ENCODE results near the gene RD3L. TPM values are rescaled to one million over a fixed set of nuclear protein-coding genes. Genes with fewer than 3 reads are reported as not detected.
"Not testable (repeated sequence)": the region's sequence is repeated elsewhere in the genome, so short reads cannot be mapped to it uniquely, and the experiment has no call there.

Gene RD3L
- polyA plus RNA-seq = not detected

GRCh38 chr14:103941973-103942736, at the start of gene RD3L:
TSS of gene RD3L (minus strand) at chr14:103942529. CDS start at chr14:103941695, 834 bp downstream.
- H3K27ac ChIP-seq (ENCODE audit: low read depth in 2 of 2, low read length in 1 of 2) = no peak within 1 kb of the TSS
- H3K4me1 ChIP-seq (ENCODE audit: control insufficient read depth in 2 of 2, insufficient read depth in 2 of 2, low read length in 1 of 2) = no peaks in the 10 kb centered on the region
- no peaks in the 10 kb centered on the region for H3K36me3 ChIP-seq (ENCODE audit: control insufficient read depth in 2 of 2, insufficient read depth in 2 of 2, low read length in 1 of 2)
- H3K27me3 ChIP-seq (ENCODE audit: control insufficient read depth in 1 of 2, insufficient read depth in 2 of 2, low read length in 2 of 2) = peaks cover 0 to 2% of the 10 kb centered on the region in 2 donors
- H3K4me3 ChIP-seq (ENCODE audit: low read depth in 1 of 2, low read length in 2 of 2) = no peak within 1 kb of the TSS
- no peaks in the 10 kb centered on the region for H3K9me3 ChIP-seq (ENCODE audit: control insufficient read depth in 2 of 2, insufficient read depth in 1 of 2, low read depth in 1 of 2, low read length in 1 of 2)
- 80 to 83% methylated on average over 14 of the region's 14 CpGs for WGBS, 2 donors

- no peaks in the 10 kb centered on the region for H3K27me3 ChIP-seq (ENCODE audit: control insufficient read depth in 1 of 2, insufficient read depth in 2 of 2, low read length in 2 of 2)
- H3K36me3 ChIP-seq (ENCODE audit: control insufficient read depth in 2 of 2, insufficient read depth in 2 of 2, low read length in 1 of 2) = no peaks in the 10 kb centered on the region
- H3K9me3 ChIP-seq (ENCODE audit: control insufficient read depth in 2 of 2, insufficient read depth in 1 of 2, low read depth in 1 of 2, low read length in 1 of 2) = peaks cover 0 to 4% of the 10 kb centered on the region in 2 donors
- 92 to 94% methylated on average over 4 of the region's 4 CpGs for WGBS, 2 donors
- H3K4me1 ChIP-seq (ENCODE audit: control insufficient read depth in 2 of 2, insufficient read depth in 2 of 2, low read length in 1 of 2) = no peaks in the 10 kb centered on the region
- no peak overlapping the region for H3K27ac ChIP-seq (ENCODE audit: low read depth in 2 of 2, low read length in 1 of 2)
- no peak overlapping the region for H3K4me3 ChIP-seq (ENCODE audit: low read depth in 1 of 2, low read length in 2 of 2)
Observed at GRCh38 chr14:103989964-103990363, 47.6 kb upstream of the RD3L start.

GRCh38 chr14:103989034-103989433, 46.7 kb upstream of the RD3L start:
- Histone ChIP-seq H3K36me3 (ENCODE audit: control insufficient read depth in 2 of 2, insufficient read depth in 2 of 2, low read length in 1 of 2) (no peaks in the 10 kb centered on the region), H3K4me1 (ENCODE audit: control insufficient read depth in 2 of 2, insufficient read depth in 2 of 2, low read length in 1 of 2) (no peaks in the 10 kb centered on the region), H3K27me3 (ENCODE audit: control insufficient read depth in 1 of 2, insufficient read depth in 2 of 2, low read length in 2 of 2) (no peaks in the 10 kb centered on the region), H3K27ac (ENCODE audit: low read depth in 2 of 2, low read length in 1 of 2) (no peak overlapping the region), H3K9me3 (ENCODE audit: control insufficient read depth in 2 of 2, insufficient read depth in 1 of 2, low read depth in 1 of 2, low read length in 1 of 2) (peaks cover 0 to 4% of the 10 kb centered on the region in 2 donors), H3K4me3 (ENCODE audit: low read depth in 1 of 2, low read length in 2 of 2) (no peak overlapping the region)
- WGBS, 2 donors = 97 to 100% methylated on average over 1 of the region's 1 CpG

- Histone ChIP-seq H3K27me3 (ENCODE audit: control insufficient read depth in 1 of 2, insufficient read depth in 2 of 2, low read length in 2 of 2) (no peaks in the 10 kb centered on the region), H3K9me3 (ENCODE audit: control insufficient read depth in 2 of 2, insufficient read depth in 1 of 2, low read depth in 1 of 2, low read length in 1 of 2) (no peaks in the 10 kb centered on the region), H3K4me3 (ENCODE audit: low read depth in 1 of 2, low read length in 2 of 2) (no peak overlapping the region), H3K4me1 (ENCODE audit: control insufficient read depth in 2 of 2, insufficient read depth in 2 of 2, low read length in 1 of 2) (no peaks in the 10 kb centered on the region), H3K27ac (ENCODE audit: low read depth in 2 of 2, low read length in 1 of 2) (no peak overlapping the region), H3K36me3 (ENCODE audit: control insufficient read depth in 2 of 2, insufficient read depth in 2 of 2, low read length in 1 of 2) (no peaks in the 10 kb centered on the region)
- 85 to 86% methylated on average over 5 of the region's 5 CpGs for WGBS, 2 donors
Observed at GRCh38 chr14:103984196-103984595, 41.9 kb upstream of the RD3L start.

GRCh38 chr14:103980623-103981238, 38.4 kb upstream of the RD3L start:
- not testable (repeated sequence) for H3K4me1 ChIP-seq (ENCODE audit: control insufficient read depth in 2 of 2, insufficient read depth in 2 of 2, low read length in 1 of 2); H3K4me3 ChIP-seq (ENCODE audit: low read depth in 1 of 2, low read length in 2 of 2); H3K27ac ChIP-seq (ENCODE audit: low read depth in 2 of 2, low read length in 1 of 2); H3K36me3 ChIP-seq (ENCODE audit: control insufficient read depth in 2 of 2, insufficient read depth in 2 of 2, low read length in 1 of 2); H3K9me3 ChIP-seq (ENCODE audit: control insufficient read depth in 2 of 2, insufficient read depth in 1 of 2, low read depth in 1 of 2, low read length in 1 of 2); H3K27me3 ChIP-seq (ENCODE audit: control insufficient read depth in 1 of 2, insufficient read depth in 2 of 2, low read length in 2 of 2)
- 45 to 49% methylated on average over 13 to 14 of the region's 14 CpGs for WGBS, 2 donors

- H3K4me3 ChIP-seq (ENCODE audit: low read depth in 1 of 2, low read length in 2 of 2) = no peak overlapping the region
- 74 to 79% methylated on average over 2 of the region's 2 CpGs for WGBS, 2 donors
- H3K4me1 ChIP-seq (ENCODE audit: control insufficient read depth in 2 of 2, insufficient read depth in 2 of 2, low read length in 1 of 2) = no peaks in the 10 kb centered on the region
- no peaks in the 10 kb centered on the region for H3K9me3 ChIP-seq (ENCODE audit: control insufficient read depth in 2 of 2, insufficient read depth in 1 of 2, low read depth in 1 of 2, low read length in 1 of 2)
- H3K27ac ChIP-seq (ENCODE audit: low read depth in 2 of 2, low read length in 1 of 2) = no peak overlapping the region
- H3K27me3 ChIP-seq (ENCODE audit: control insufficient read depth in 1 of 2, insufficient read depth in 2 of 2, low read length in 2 of 2) = no peaks in the 10 kb centered on the region
- no peaks in the 10 kb centered on the region for H3K36me3 ChIP-seq (ENCODE audit: control insufficient read depth in 2 of 2, insufficient read depth in 2 of 2, low read length in 1 of 2)
Observed at GRCh38 chr14:103974575-103974974, 32.2 kb upstream of the RD3L start.

GRCh38 chr14:103973354-103973753, 31.0 kb upstream of the RD3L start:
- Histone ChIP-seq H3K4me3 (ENCODE audit: low read depth in 1 of 2, low read length in 2 of 2) (no peak overlapping the region), H3K27me3 (ENCODE audit: control insufficient read depth in 1 of 2, insufficient read depth in 2 of 2, low read length in 2 of 2) (no peaks in the 10 kb centered on the region), H3K36me3 (ENCODE audit: control insufficient read depth in 2 of 2, insufficient read depth in 2 of 2, low read length in 1 of 2) (no peaks in the 10 kb centered on the region), H3K4me1 (ENCODE audit: control insufficient read depth in 2 of 2, insufficient read depth in 2 of 2, low read length in 1 of 2) (no peaks in the 10 kb centered on the region), H3K9me3 (ENCODE audit: control insufficient read depth in 2 of 2, insufficient read depth in 1 of 2, low read depth in 1 of 2, low read length in 1 of 2) (no peaks in the 10 kb centered on the region), H3K27ac (ENCODE audit: low read depth in 2 of 2, low read length in 1 of 2) (no peak overlapping the region)
- 60 to 64% methylated on average over 4 of the region's 4 CpGs for WGBS, 2 donors

- no peaks in the 10 kb centered on the region for H3K27me3 ChIP-seq (ENCODE audit: control insufficient read depth in 1 of 2, insufficient read depth in 2 of 2, low read length in 2 of 2)
- no peak overlapping the region for H3K27ac ChIP-seq (ENCODE audit: low read depth in 2 of 2, low read length in 1 of 2)
- 82 to 84% methylated on average over 4 of the region's 4 CpGs for WGBS, 2 donors
- no peak overlapping the region for H3K4me3 ChIP-seq (ENCODE audit: low read depth in 1 of 2, low read length in 2 of 2)
- H3K4me1 ChIP-seq (ENCODE audit: control insufficient read depth in 2 of 2, insufficient read depth in 2 of 2, low read length in 1 of 2) = no peaks in the 10 kb centered on the region
- H3K36me3 ChIP-seq (ENCODE audit: control insufficient read depth in 2 of 2, insufficient read depth in 2 of 2, low read length in 1 of 2) = no peaks in the 10 kb centered on the region
- no peaks in the 10 kb centered on the region for H3K9me3 ChIP-seq (ENCODE audit: control insufficient read depth in 2 of 2, insufficient read depth in 1 of 2, low read depth in 1 of 2, low read length in 1 of 2)
Observed at GRCh38 chr14:103969961-103970360, 27.6 kb upstream of the RD3L start.

- Histone ChIP-seq H3K9me3 (ENCODE audit: control insufficient read depth in 2 of 2, insufficient read depth in 1 of 2, low read depth in 1 of 2, low read length in 1 of 2) (no peaks in the 10 kb centered on the region), H3K27ac (ENCODE audit: low read depth in 2 of 2, low read length in 1 of 2) (no peak overlapping the region), H3K27me3 (ENCODE audit: control insufficient read depth in 1 of 2, insufficient read depth in 2 of 2, low read length in 2 of 2) (no peaks in the 10 kb centered on the region), H3K4me3 (ENCODE audit: low read depth in 1 of 2, low read length in 2 of 2) (no peak overlapping the region), H3K4me1 (ENCODE audit: control insufficient read depth in 2 of 2, insufficient read depth in 2 of 2, low read length in 1 of 2) (no peaks in the 10 kb centered on the region), H3K36me3 (ENCODE audit: control insufficient read depth in 2 of 2, insufficient read depth in 2 of 2, low read length in 1 of 2) (no peaks in the 10 kb centered on the region)
Observed at GRCh38 chr14:103966631-103967030, 24.3 kb upstream of the RD3L start.

All from esophagus (tissue), 2 donors.